Upper lobe of left lung (tissue), 6 donors: Measurements from ENCODE around the gene MALRD1. TPM values are rescaled to one million over a fixed set of nuclear protein-coding genes. Genes with fewer than 3 reads are reported as not detected.

ENCODE experiments used
- ATAC-seq, 2 donors: fragments of 200-7000 bp; cut with Tn5 transposase; one replicate each; pipeline ENCODE4 v1.9.1; 2022; ENCODE audit warnings: mild to moderate bottlenecking in 2 of 2, moderate library complexity in 2 of 2; ENCODE audit not compliant: low FRiP score in 2 of 2
- DNase-seq, 2 donors: peaks; one replicate each; pipeline ENCODE4 v3.0.0-alpha.2; 2019 to 2020
- H3K27ac ChIP-seq, 4 donors: fragments of 200-600 bp; sonication (generic); one replicate each; pipeline ENCODE4 v1.5.1; 2016 to 2019
- H3K27me3 ChIP-seq, 4 donors: fragments of 200-600 bp; sonication (generic); one replicate each; pipeline ENCODE4 v1.5.1; 2017 to 2019
- H3K36me3 ChIP-seq, 4 donors: fragments of 200-600 bp; sonication (generic); one replicate each; pipeline ENCODE4 v1.5.1; 2016 to 2019
- H3K4me1 ChIP-seq, 4 donors: fragments of 200-600 bp; sonication (generic); one replicate each; pipeline ENCODE4 v1.5.1; 2018 to 2019
- H3K4me3 ChIP-seq, 4 donors: fragments of 200-600 bp; sonication (generic); one replicate each; pipeline ENCODE4 v1.5.1; 2017 to 2019; ENCODE audit warnings: mild to moderate bottlenecking in 2 of 4, moderate library complexity in 1 of 4
- H3K9me3 ChIP-seq, 4 donors: fragments of 200-600 bp; sonication (generic); one replicate each; pipeline ENCODE4 v1.5.1; 2018 to 2019
- EP300 ChIP-seq, 4 donors: sonication (generic); formaldehyde crosslinking; IDR thresholded peaks; one replicate each; pipeline ENCODE4 v1.5.1; 2017; ENCODE audit warnings: antibody characterized with exemption in 4 of 4, control low read depth in 2 of 4
- POLR2A ChIP-seq, 4 donors: fragments of 450-650 bp; IDR thresholded peaks; one replicate each; pipeline ENCODE4 v1.5.1; 2016 to 2017; ENCODE audit warnings: antibody characterized with exemption in 4 of 4, mild to moderate bottlenecking in 2 of 4
- POLR2AphosphoS5 ChIP-seq, 2 donors: sonication (generic); formaldehyde crosslinking; IDR thresholded peaks; one replicate each; pipeline ENCODE4 v1.5.1; 2017; ENCODE audit warnings: antibody characterized with exemption in 2 of 2
- WGBS, 2 donors: methylation state at CpG; one replicate each; pipeline ENCODE4 v1.1.5; 2017 to 2018; 5-methylcytosine and 5-hydroxymethylcytosine counted together
- total RNA-seq, 6 donors: library from RNA; depleted of rRNA in 4 of 6; stranded (reverse); fragments of >200 nt in 4 of 6; gene quantifications; one replicate each; pipeline versions ENCODE4 v1.1.0 to v1.2.1, GENCODE V29; 2016 to 2021
- TF ChIP-seq, protein P1 (sequence below), 6 experiments: fragments of 450-650 bp in 4 of 6; fragments of 200-600 bp in 2 of 6; sonication (generic) in 2 of 6; IDR thresholded peaks; one replicate each; pipeline ENCODE4 v1.5.1; 2016 to 2019; ENCODE audit warnings: antibody characterized with exemption in 6 of 6
- donor health status: DM: no; HTN: no; CAD: no; lungs with moderate emphysema.
- donor health status: DM: no; HTN: yes; CAD: no; lungs with severe emphysema.

The MALRD1 gene
- total RNA-seq, 6 donors from 2014 or later: 2.7 to 21.0 (median 7.5) TPM

DNA sequence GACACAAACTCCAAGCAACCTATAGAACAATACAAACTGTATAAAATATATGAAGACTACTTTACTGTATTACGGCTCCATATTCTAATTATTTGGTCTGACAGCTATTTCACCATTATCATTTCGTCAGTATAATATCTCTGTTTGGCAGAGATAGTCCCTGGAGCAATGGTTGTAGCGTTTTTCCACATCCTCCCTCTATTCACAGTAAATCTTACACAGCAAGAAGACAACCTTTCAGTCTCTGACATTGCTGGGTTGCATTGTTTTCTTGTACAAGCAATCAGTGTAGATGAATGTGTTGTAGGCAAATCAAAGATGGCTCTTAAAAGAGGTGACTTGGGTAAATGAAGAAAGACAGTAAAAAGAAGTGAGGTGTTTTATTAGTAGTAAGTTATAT lies 662.0 kb downstream of the MALRD1 start:
- WGBS, 2 donors: 81 to 82% methylated on average over 3 of the region's 3 CpGs

DNA sequence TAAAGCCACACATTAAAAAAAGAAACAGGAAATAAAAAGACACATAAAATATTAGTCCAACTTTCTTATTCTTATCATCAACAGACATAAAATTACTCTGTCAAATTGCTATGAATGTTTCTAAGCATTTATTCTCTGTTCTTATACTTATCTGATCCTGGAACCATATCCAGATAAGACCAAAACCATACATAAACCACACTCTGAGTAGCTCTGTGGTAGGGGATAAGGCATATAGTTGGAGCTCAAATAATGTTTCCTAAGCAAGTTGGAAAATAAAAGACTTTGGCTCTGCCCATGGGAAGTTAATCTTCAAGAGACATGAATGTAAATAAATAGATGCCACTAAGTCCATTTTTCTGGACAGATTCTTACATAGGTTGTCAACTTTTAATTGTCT lies 664.6 kb downstream of the MALRD1 start:
- TF ChIP-seq EP300 (IDR thresholded peaks at IDR 0.05) (no peak), POLR2AphosphoS5 (IDR thresholded peaks at IDR 0.05) (no peak), POLR2A (IDR thresholded peaks at IDR 0.05) (no peak)
- TF ChIP-seq, protein P1, sequence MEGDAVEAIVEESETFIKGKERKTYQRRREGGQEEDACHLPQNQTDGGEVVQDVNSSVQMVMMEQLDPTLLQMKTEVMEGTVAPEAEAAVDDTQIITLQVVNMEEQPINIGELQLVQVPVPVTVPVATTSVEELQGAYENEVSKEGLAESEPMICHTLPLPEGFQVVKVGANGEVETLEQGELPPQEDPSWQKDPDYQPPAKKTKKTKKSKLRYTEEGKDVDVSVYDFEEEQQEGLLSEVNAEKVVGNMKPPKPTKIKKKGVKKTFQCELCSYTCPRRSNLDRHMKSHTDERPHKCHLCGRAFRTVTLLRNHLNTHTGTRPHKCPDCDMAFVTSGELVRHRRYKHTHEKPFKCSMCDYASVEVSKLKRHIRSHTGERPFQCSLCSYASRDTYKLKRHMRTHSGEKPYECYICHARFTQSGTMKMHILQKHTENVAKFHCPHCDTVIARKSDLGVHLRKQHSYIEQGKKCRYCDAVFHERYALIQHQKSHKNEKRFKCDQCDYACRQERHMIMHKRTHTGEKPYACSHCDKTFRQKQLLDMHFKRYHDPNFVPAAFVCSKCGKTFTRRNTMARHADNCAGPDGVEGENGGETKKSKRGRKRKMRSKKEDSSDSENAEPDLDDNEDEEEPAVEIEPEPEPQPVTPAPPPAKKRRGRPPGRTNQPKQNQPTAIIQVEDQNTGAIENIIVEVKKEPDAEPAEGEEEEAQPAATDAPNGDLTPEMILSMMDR (IDR thresholded peaks at IDR 0.05): no peak
- Histone ChIP-seq H3K27ac (no peak overlapping the region), H3K4me1 (no peaks in the 10 kb centered on the region), H3K27me3 (no peaks in the 10 kb centered on the region), H3K36me3 (no peaks in the 10 kb centered on the region), H3K4me3 (no peak overlapping the region), H3K9me3 (peaks cover 0 to 16% (median 9%) of the 10 kb centered on the region in 4 donors)
- ATAC-seq (no peak), DNase-seq (no peak)

More for the DNA sequence above, 662.0 kb downstream of the MALRD1 start:
- no peaks in the 10 kb centered on the region for H3K4me1 ChIP-seq
- no peak for ATAC-seq
- no peak overlapping the region for H3K27ac ChIP-seq
- no peak overlapping the region for H3K4me3 ChIP-seq
- H3K36me3 ChIP-seq: no peaks in the 10 kb centered on the region
- H3K27me3 ChIP-seq: no peaks in the 10 kb centered on the region
- no peak for DNase-seq
- peaks cover 0 to 16% (median 9%) of the 10 kb centered on the region in 4 donors for H3K9me3 ChIP-seq
- TF ChIP-seq EP300 (IDR thresholded peaks at IDR 0.05) (no peak), POLR2A (IDR thresholded peaks at IDR 0.05) (no peak), POLR2AphosphoS5 (IDR thresholded peaks at IDR 0.05) (no peak)
- TF ChIP-seq, protein P1 (IDR thresholded peaks at IDR 0.05): no peak

DNA sequence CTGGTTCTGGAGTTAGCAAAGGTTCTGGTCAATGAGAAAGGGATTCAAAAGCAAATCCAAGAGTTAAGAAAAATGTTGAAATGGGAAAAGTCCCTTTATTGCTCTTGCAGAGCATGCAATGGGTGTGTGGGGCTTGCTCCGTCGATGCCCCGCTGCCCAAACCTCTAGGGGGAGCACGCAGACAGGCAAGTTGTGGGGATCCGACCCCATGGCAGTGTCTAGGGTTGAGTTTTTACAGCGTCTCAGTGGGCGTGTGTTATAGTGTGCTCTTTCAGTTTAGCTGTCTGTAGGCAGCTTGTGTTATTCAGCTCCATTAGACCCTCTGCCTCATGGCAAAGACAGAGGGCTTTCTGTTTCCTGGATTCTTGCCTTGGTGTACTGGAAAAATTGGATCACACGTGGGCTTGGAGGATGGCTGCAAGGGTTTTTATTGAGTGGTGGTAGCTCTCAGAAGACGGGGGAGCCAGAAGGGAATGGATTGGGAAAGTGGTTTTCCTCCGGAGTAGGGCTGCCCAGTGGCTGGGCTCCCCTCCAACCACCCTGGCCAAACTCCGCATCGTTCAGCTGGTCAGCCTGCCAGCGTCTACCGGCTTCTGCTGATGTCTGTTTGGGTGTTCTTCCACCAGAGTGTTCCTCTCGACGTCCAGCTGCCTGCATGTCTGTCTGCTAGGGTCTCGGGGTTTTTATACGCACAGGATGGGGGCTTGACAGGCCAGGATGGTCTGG lies 665.4 kb downstream of the MALRD1 start:
- no peaks in the 10 kb centered on the region for H3K27me3 ChIP-seq
- peaks cover 0 to 16% (median 9%) of the 10 kb centered on the region in 4 donors for H3K9me3 ChIP-seq
- WGBS, 2 donors: 69% methylated on average over 18 of the region's 18 CpGs
- DNase-seq: peak in 1 of 2 donors; percentile 20
- no peak overlapping the region for H3K27ac ChIP-seq
- H3K36me3 ChIP-seq: no peaks in the 10 kb centered on the region
- H3K4me1 ChIP-seq: no peaks in the 10 kb centered on the region
- TF ChIP-seq POLR2A (IDR thresholded peaks at IDR 0.05): no peak
- TF ChIP-seq POLR2AphosphoS5 (IDR thresholded peaks at IDR 0.05): no peak
- TF ChIP-seq EP300 (IDR thresholded peaks at IDR 0.05): no peak
- TF ChIP-seq, protein P1 (IDR thresholded peaks at IDR 0.05): no peak
- no peak overlapping the region for H3K4me3 ChIP-seq
- peak; percentile 32 to 43 for ATAC-seq

DNA sequence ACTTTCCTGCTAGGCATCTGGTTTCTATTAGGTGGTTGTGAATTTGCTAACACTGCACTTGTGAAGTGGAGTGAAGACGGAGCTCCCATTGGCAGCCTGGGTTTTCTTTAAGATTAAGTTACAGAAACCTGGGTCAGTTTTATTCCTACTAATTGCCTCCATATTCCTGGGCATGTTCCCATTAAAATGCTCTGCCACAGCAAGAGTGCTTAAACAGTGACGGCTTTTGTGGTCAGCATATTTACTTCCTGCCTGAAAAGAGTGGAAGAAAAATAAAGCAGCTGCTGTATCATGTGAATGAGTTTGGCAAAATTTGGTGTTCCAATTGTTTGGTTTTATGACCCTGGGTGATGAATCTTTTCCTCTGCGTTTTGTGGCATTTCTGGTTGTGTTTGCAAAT lies 670.7 kb downstream of the MALRD1 start:
- Histone ChIP-seq H3K4me3 (peak overlapping the region in 1 of 4 donors; percentile 13), H3K4me1 (no peaks in the 10 kb centered on the region), H3K27ac (no peak overlapping the region), H3K27me3 (no peaks in the 10 kb centered on the region), H3K36me3 (no peaks in the 10 kb centered on the region), H3K9me3 (no peaks in the 10 kb centered on the region)
- TF ChIP-seq, protein P1 (IDR thresholded peaks at IDR 0.05): no peak
- TF ChIP-seq POLR2AphosphoS5 (IDR thresholded peaks at IDR 0.05): no peak
- no peak for TF ChIP-seq POLR2A (IDR thresholded peaks at IDR 0.05)
- TF ChIP-seq EP300 (IDR thresholded peaks at IDR 0.05): no peak
- 21 to 34% methylated on average over 3 of the region's 3 CpGs for WGBS, 2 donors
- ATAC-seq (peak in 1 of 2 donors; percentile 67), DNase-seq (no peak)

DNA sequence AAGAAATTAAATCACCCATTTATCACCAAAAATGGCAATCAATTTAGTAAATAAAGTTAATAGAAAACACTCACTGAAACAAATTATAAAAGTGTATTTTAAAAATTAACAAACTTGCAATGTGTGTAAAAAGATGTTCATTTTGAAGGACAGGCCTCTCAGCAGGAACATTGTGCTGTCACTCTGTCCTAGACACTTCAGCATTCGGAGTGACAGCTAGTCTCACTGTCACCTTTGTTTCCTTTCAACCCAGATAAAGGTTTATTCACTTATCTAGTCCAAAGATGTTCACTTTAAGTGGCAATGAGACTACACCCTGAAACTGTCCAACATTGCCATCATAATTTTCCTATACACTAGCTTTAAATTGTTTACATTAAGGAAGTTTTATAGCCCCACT lies 675.7 kb downstream of the MALRD1 start:
- no peak overlapping the region for H3K27ac ChIP-seq
- no peaks in the 10 kb centered on the region for H3K36me3 ChIP-seq
- DNase-seq (no peak), ATAC-seq (no peak)
- no peaks in the 10 kb centered on the region for H3K9me3 ChIP-seq
- TF ChIP-seq, protein P1 (IDR thresholded peaks at IDR 0.05): no peak
- TF ChIP-seq POLR2A (IDR thresholded peaks at IDR 0.05) (no peak), POLR2AphosphoS5 (IDR thresholded peaks at IDR 0.05) (no peak), EP300 (IDR thresholded peaks at IDR 0.05) (no peak)
- WGBS, 2 donors: 60 to 69% methylated on average over 1 of the region's 1 CpG
- no peak overlapping the region for H3K4me3 ChIP-seq
- no peaks in the 10 kb centered on the region for H3K4me1 ChIP-seq
- no peaks in the 10 kb centered on the region for H3K27me3 ChIP-seq
